ENCODE results near the gene HSF2BP. TPM values are rescaled to one million over a fixed set of nuclear protein-coding genes. Genes with fewer than 3 reads are reported as not detected.
"Not testable (repeated sequence)": the region's sequence is repeated elsewhere in the genome, so short reads cannot be mapped to it uniquely, and the experiment has no call there.

Gene HSF2BP
- polyA plus RNA-seq, 1 donor: 0.89 TPM

- not testable (repeated sequence) for DNase-seq
Observed at GRCh38 chr21:43513023-43513422, 146.3 kb downstream of the HSF2BP start.

GRCh38 chr21:43511209-43511608, 148.1 kb downstream of the HSF2BP start:
- DNase-seq: not testable (repeated sequence)

DNA sequence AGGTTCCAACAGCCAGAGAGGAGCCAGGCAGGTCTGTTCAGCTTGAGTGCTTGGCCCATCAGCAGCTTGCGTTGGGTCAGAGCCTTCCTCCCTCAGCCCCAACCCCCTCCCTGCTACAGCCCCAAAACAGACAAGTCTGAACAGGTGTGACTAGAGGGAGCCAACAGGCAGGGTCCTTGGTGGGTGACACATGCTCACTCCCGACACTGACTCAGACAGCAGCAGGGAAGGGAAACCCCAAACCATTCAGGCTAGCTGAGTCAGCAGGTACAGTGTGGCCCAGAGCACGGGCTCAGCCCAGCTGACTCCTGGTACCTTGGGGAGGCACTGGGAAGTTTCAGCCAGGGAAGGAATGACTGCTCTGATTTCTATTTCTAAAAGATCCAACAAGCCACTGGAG, 148.6 kb downstream of the HSF2BP start:
- DNase-seq: not testable (repeated sequence)

GRCh38 chr21:43503892-43504291, 155.4 kb downstream of the HSF2BP start:
- DNase-seq: not testable (repeated sequence)

DNA sequence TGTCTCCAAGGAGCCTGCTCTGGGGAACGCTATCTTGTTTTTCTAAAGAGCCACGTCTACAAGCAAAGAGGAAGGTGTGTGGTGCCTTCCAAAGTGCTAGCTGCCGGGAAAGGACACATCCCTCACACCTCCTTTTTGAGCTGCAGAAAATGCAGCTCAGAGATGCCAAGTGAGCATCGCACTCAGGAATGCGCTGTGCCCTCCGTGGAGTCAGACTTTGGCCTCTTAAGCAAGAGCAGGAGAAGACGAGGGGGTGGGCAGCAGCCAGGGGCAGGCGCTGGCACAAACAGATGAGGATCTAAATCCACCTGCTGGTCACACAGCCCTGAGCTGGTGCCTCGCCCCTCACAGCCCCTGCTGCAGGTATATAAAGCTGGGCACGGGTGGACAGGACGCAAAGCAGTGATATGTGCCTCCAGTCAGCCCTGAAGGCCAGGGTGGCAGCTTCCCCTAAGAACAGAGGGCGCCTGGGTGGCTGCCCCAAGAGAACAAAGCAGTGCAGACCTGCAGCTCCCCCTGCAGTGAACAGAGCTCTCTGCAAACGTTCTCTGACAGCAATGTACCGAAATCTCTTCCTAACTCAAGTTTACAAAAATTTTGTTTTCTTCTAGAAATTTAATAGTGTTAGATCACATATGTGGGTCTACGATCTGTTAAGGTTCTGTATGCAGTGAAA, 156.1 kb downstream of the HSF2BP start:
- not testable (repeated sequence) for DNase-seq

DNA sequence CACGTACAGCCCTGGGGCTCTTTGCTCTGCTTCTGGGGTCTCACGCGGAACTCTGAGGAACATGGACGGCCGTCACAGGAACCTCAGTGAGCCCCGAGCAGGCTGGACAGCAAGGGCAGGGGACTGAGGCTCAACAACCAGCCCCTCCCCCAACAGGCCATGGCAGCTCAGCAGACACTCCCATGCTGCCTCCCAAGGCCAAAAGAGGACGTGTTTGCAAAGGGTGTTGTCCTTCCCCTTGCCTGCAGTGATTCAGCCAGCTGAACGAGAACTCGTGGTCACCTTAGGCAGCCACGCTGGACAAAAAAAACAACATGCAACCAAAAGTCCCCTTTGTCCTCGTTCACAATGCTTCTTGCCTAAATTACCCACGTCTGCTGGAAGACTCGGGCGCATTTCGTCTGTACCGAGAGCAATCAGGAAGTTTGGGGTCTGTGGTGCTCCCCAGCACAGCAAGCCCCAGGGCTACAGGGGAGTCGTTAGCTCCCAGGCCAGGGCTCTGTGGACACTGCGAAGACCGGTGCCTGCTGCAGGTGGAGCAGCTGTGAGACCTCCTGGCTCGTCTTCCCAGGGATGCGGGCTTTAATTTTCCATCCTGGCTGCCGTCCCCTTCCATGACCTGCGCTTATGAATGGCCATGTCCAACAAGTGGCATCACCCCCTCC, 156.7 kb downstream of the HSF2BP start:
- not testable (repeated sequence) for DNase-seq

DNA sequence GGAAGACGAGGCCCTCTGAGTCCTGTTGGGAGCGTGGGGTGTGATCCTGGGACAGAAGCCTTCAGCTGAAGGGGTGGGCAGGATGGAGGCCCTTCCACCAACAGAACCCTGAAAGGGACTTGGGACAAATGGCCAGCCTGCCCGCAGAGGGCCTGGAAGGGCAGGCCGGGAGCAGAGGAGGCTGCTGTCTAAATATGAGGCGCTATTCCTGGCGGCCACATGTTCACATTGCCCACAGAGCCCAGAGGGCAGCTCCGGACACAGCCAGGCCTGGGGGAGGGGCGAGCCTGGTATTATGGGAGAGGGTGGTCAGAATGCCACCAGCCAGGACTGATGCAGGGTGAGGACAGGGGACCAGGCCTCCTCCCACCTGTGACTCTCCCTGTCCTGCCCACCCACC, 160.4 kb downstream of the HSF2BP start:
- DNase-seq: not testable (repeated sequence)

DNA sequence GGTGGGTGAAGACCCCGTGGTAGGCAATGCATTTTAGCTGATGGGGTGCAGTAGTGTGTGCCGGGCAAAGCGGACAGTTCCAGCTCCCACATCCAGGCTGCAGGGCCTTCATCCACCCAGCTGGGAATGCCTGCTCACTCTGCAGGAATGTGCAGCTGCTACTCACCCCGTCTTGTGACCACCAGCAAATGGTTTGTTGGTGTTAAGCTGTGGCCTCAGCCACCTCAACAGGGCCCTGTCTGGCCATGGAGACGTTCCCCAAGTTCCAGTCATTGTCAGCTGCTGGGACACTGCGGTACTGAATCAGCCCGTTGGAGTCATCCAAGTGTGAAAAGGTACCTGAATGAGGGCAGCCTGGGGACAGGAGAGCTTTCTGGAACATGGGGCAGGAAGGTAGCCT, 161.2 kb downstream of the HSF2BP start:
- DNase-seq: not testable (repeated sequence)

GRCh38 chr21:43494279-43495012, 164.8 kb downstream of the HSF2BP start:
- not testable (repeated sequence) for DNase-seq

- DNase-seq: not testable (repeated sequence)
Observed at GRCh38 chr21:43493471-43493870, 165.8 kb downstream of the HSF2BP start.

- not testable (repeated sequence) for DNase-seq
Observed at GRCh38 chr21:43488235-43488634, 171.1 kb downstream of the HSF2BP start.

- DNase-seq: not testable (repeated sequence)
Observed at GRCh38 chr21:43486051-43486450, 173.2 kb downstream of the HSF2BP start.

GRCh38 chr21:43485016-43485415, 174.3 kb downstream of the HSF2BP start:
- not testable (repeated sequence) for DNase-seq

GRCh38 chr21:43479197-43479596, 180.1 kb downstream of the HSF2BP start:
- not testable (repeated sequence) for DNase-seq

Other genes with a start within 250 kb of the HSF2BP start
- 0.57 TPM for gene SIK1, start 232.4 kb downstream of the HSF2BP start, polyA plus RNA-seq (ENCODE audit: insufficient read length)
- 27.9 TPM for gene RRP1B, start 72 bp upstream of the HSF2BP start, polyA plus RNA-seq (ENCODE audit: insufficient read length)
- 24.8 TPM for gene PDXK, start 59.6 kb upstream of the HSF2BP start, polyA plus RNA-seq (ENCODE audit: insufficient read length)
- gene CSTB, start 116.8 kb upstream of the HSF2BP start, polyA plus RNA-seq (ENCODE audit: insufficient read length): 21.7 TPM
- 20.3 TPM for gene RRP1, start 130.1 kb upstream of the HSF2BP start, polyA plus RNA-seq (ENCODE audit: insufficient read length)
- 37.6 TPM for gene AGPAT3, start 205.7 kb upstream of the HSF2BP start, polyA plus RNA-seq (ENCODE audit: insufficient read length)